ENCODE results near the gene NEUROG1. TPM values are rescaled to one million over a fixed set of nuclear protein-coding genes. Genes with fewer than 3 reads are reported as not detected.
"Not testable (repeated sequence)": the region's sequence is repeated elsewhere in the genome, so short reads cannot be mapped to it uniquely, and the experiment has no call there.

Gene NEUROG1
- total RNA-seq, 3 donors from 2014 or later, result not detected

GRCh38 chr5:135497971-135498636 lies 37.7 kb downstream of the NEUROG1 start:
- intact Hi-C loops (cut with DNase I; ENCODE audit: low total_unique reads), result no loop called here
- Histone ChIP-seq H3K27me3 (no peaks in the 10 kb centered on the region), H3K4me1 (no peaks in the 10 kb centered on the region), H3K27ac (no peak overlapping the region), H3K36me3 (no peaks in the 10 kb centered on the region), H3K4me3 (no peak overlapping the region), H3K9me3 (no peaks in the 10 kb centered on the region)
- TF ChIP-seq POLR2A (IDR thresholded peaks at IDR 0.05), result no peak
- TF ChIP-seq POLR2AphosphoS5 (IDR thresholded peaks at IDR 0.05), result no peak
- no peak for TF ChIP-seq CTCF (IDR thresholded peaks at IDR 0.05)
- no peak for DNase-seq (ENCODE audit: low spot score in 2 of 2)

- H3K9me3 ChIP-seq; H3K4me3 ChIP-seq; H3K36me3 ChIP-seq; H3K27me3 ChIP-seq; intact Hi-C loops (cut with DNase I; ENCODE audit: low total_unique reads); H3K4me1 ChIP-seq; DNase-seq (ENCODE audit: low spot score in 2 of 2): not testable (repeated sequence)
- peak overlapping the region in 1 of 2 donors; percentile 84 for H3K27ac ChIP-seq
These were observed 40.2 kb downstream of the NEUROG1 start for GRCh38 chr5:135495531-135495930.

- Histone ChIP-seq H3K9me3 (no peaks in the 10 kb centered on the region), H3K27ac (peak overlapping the region; percentile 75 to 84), H3K4me1 (no peaks in the 10 kb centered on the region), H3K36me3 (no peaks in the 10 kb centered on the region), H3K4me3 (no peak overlapping the region), H3K27me3 (peaks cover 0 to 1% of the 10 kb centered on the region in 2 donors)
- no peak for TF ChIP-seq POLR2A (IDR thresholded peaks at IDR 0.05)
- no peak for TF ChIP-seq CTCF (IDR thresholded peaks at IDR 0.05)
- no peak for TF ChIP-seq POLR2AphosphoS5 (IDR thresholded peaks at IDR 0.05)
- no peak for DNase-seq (ENCODE audit: low spot score in 2 of 2)
- intact Hi-C loops (cut with DNase I; ENCODE audit: low total_unique reads), result loop anchor here (1.0 kb wide), 1 partner anchor 31 kb away; no protein-coding TSS in a partner anchor
These were observed 41.6 kb downstream of the NEUROG1 start for GRCh38 chr5:135494196-135494595.

GRCh38 chr5:135493406-135494180 lies 42.2 kb downstream of the NEUROG1 start:
- Histone ChIP-seq H3K27me3 (peaks cover 0 to 7% of the 10 kb centered on the region in 2 donors), H3K4me3 (no peak overlapping the region), H3K27ac (peak overlapping the region; percentile 75 to 84), H3K36me3 (no peaks in the 10 kb centered on the region), H3K4me1 (no peaks in the 10 kb centered on the region), H3K9me3 (no peaks in the 10 kb centered on the region)
- TF ChIP-seq POLR2A (IDR thresholded peaks at IDR 0.05) (no peak), CTCF (IDR thresholded peaks at IDR 0.05) (no peak), POLR2AphosphoS5 (IDR thresholded peaks at IDR 0.05) (no peak)
- intact Hi-C loops (cut with DNase I; ENCODE audit: low total_unique reads), result loop anchor here (1.0 kb wide), 1 partner anchor 32 kb away; no protein-coding TSS in a partner anchor
- peak in 1 of 2 donors; percentile 54 for DNase-seq (ENCODE audit: low spot score in 2 of 2)

GRCh38 chr5:135492319-135492626 lies 43.5 kb downstream of the NEUROG1 start:
- DNase-seq (ENCODE audit: low spot score in 2 of 2), result no peak
- H3K27ac ChIP-seq, result peak overlapping the region in 1 of 2 donors; percentile 84
- TF ChIP-seq CTCF (IDR thresholded peaks at IDR 0.05) (no peak), POLR2AphosphoS5 (IDR thresholded peaks at IDR 0.05) (no peak), POLR2A (IDR thresholded peaks at IDR 0.05) (no peak)
- intact Hi-C loops (cut with DNase I; ENCODE audit: low total_unique reads), result no loop called here
- no peaks in the 10 kb centered on the region for H3K4me1 ChIP-seq
- H3K4me3 ChIP-seq, result no peak overlapping the region
- H3K27me3 ChIP-seq, result peaks cover 0 to 11% of the 10 kb centered on the region in 2 donors
- no peaks in the 10 kb centered on the region for H3K36me3 ChIP-seq
- no peaks in the 10 kb centered on the region for H3K9me3 ChIP-seq

Measured in breast epithelium (tissue), 4 donors.